GM18867 (cell line): ENCODE data around the gene CFHR1.

ENCODE experiments used
- ATAC-seq: cut with Tn5 transposase; IDR thresholded peaks from one replicate; pipeline ENCODE4 v1.9.1; 2021; ENCODE audit warnings: mild to moderate bottlenecking, moderate library complexity; ENCODE audit not compliant: unreplicated experiment

CFHR1 gene

GRCh38 chr1:196873385-196873784 lies 53.9 kb downstream of the CFHR1 start:
- no peak for ATAC-seq

GRCh38 chr1:196875935-196876334 lies 56.4 kb downstream of the CFHR1 start:
- ATAC-seq = no peak

- ATAC-seq = no peak
Observed at GRCh38 chr1:196877964-196878363, 58.4 kb downstream of the CFHR1 start.
